Hematopoietic multipotent progenitor cell treated with erythropoietin and hydrocortisone succinate and interleukin-3 and kit ligand, for 4 days (in vitro differentiated cells): ENCODE data around the gene LGALS9C.
"Not testable (repeated sequence)": the region's sequence is repeated elsewhere in the genome, so short reads cannot be mapped to it uniquely, and the experiment has no call there.

Source experiments
- DNase-seq: peaks from one replicate; pipeline ENCODE4 v3.0.0-alpha.2; 2015

LGALS9C gene

GRCh38 chr17:18476508-18477308, at the start of gene LGALS9C:
LGALS9C (plus strand) TSS chr17:18476789; CDS start chr17:18476855, 66 bp downstream.
- DNase-seq, result peak; percentile 9

GRCh38 chr17:18432206-18432605, 44.4 kb upstream of the LGALS9C start:
- DNase-seq, result not testable (repeated sequence)

GRCh38 chr17:18439465-18439870, 37.1 kb upstream of the LGALS9C start:
- not testable (repeated sequence) for DNase-seq

DNA sequence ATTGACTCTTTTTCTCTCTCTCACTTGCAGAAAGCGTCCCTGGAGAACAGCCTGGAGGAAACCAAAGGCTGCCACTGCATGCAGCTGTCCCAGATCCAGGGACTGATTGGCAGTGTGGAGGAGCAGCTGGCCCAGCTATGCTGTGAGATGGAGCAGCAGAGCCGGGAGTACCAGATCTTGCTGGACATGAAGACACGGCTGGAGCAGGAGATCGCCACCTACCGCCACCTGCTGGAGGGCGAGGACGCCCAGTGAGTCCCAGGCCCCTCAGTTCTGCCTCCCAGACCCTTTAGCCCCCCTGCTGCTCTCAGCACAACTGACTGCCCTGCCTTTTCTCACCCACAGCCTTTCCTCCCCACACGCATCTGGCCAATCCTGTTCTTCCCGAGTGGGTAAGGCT, 34.5 kb upstream of the LGALS9C start:
- not testable (repeated sequence) for DNase-seq

GRCh38 chr17:18442532-18442931, 34.1 kb upstream of the LGALS9C start:
- DNase-seq, result not testable (repeated sequence)

GRCh38 chr17:18447476-18448205, 28.9 kb upstream of the LGALS9C start:
- DNase-seq, result peak; percentile 0

DNA sequence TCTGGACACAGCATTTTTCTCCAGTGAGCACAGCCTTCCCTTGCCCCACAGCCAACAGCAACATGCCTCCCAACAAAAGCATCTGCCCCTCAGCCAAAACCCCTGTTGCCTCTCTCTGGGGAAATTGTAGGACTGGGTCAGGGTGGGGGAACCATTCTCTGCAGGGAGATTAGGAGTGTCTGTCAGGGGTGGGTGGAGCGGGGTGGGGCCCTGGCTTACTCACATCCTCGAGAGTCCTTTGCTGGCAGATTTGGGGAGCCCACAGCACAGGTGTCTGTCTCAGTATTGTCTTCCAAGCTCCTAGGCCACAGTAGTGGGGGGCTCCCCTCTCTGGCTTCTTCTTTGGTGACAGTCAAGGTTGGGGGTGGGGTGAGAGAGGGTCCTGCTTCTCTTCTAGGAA, 28.3 kb upstream of the LGALS9C start:
- DNase-seq, result not testable (repeated sequence)

- not testable (repeated sequence) for DNase-seq
These were observed 26.8 kb upstream of the LGALS9C start for GRCh38 chr17:18449833-18450232.

DNA sequence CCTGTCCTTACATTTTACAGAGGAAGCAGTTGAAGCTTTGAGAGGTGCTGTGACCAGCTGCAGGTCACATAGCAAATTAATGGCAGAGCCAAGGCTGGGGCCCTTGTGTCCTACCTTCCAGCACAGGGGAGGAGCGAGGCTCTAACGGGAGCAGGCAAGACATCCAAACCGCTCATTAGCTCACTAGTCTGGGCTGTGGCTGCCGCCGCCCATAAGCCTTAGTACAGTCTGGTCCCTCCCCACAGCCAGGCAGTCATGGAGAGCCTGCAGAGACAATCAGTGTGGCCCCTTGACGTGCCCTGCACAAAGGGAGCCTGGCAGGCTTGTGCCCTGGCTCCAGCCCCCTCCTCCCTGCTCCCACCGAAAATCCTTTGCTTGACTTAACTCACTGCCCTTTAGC, 25.6 kb upstream of the LGALS9C start:
- DNase-seq, result not testable (repeated sequence)

DNA sequence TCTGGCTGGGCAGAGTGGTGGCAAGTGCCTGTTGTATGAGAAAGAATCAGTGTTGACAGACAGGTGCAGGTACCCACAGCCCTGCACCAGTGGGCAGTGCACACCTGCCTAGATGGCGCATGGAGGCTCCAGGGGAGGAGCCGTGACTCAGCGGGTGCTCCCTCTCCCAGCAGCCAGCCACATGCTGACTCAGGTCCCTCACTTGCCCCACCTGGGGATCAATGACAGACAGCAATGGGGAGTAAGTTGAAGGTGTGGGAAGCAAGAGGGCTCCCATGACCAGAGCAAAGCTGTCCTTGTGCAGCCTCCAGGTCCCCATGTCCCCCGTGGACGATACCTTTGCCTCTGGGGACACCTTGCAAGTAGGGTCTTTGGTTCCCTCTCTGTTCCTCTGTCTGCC, 24.6 kb upstream of the LGALS9C start:
- not testable (repeated sequence) for DNase-seq

GRCh38 chr17:18459035-18459434, 17.6 kb upstream of the LGALS9C start:
- DNase-seq, result not testable (repeated sequence)

DNA sequence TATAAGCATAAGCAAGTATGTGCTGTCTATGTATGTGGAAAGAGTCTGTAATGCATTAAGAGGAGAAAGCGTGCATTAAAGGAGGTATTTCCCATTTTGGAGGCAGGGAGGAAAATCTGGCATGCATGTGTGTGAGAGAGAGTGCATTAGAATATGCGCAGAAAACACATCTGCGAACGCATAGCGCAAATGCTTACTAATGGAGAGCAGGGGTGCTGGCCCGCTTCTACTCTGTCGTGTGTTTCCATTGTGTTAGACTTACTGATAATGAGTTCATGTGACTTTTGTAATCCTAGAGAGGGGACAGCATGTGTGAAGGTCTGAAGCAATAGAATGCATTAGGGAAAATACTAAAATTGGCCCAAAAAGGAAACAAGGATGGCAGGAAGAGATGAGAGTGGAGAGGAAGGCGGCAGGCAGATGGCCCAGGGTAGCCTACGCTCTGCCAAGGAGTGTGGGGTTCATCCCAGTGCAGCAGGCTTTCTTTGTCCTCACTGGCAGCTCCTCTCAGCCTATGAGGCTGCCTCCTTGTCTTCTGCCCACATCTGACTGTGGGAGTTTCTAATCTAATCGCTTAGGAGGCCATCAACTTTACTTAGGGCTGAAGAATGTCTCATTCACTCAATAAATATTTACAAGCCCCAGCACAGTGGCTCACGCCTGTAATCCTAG, 12.6 kb upstream of the LGALS9C start:
- DNase-seq, result not testable (repeated sequence)

DNA sequence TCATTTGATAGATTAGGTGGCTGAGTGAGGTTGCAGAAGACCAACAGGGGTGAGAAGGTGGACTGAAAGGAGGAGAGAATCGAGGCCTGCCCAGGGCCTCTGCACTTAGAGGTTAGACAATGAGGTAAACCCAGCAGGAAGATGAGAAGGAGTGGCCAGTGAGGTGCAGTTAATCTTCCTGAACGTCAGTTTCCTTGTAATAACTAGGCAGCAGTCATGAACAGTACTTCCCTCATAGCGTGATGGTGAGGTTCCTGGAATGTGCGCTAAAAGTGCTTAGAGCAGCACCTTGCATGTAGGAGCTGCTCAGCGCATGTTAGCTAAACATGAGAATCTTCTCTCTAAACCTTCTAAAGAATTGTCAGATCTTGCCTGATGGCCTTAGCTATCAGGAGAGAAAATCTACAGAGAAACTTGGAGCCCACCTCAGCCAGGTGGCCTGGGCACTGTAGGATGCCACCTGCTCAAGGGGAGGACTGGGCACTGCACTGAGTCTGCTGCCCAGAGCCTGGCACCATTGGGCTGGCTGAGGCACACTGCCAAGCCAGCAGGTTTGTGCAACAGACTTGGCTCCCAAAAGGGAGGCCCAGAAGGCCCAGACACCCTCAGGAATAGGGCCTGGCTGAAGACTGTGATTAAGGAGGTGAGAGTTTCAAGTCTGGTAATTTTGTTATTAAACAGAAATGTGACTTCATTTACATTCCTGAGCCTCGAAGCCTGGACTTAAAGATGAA, 10.2 kb upstream of the LGALS9C start:
- DNase-seq, result not testable (repeated sequence)

DNA sequence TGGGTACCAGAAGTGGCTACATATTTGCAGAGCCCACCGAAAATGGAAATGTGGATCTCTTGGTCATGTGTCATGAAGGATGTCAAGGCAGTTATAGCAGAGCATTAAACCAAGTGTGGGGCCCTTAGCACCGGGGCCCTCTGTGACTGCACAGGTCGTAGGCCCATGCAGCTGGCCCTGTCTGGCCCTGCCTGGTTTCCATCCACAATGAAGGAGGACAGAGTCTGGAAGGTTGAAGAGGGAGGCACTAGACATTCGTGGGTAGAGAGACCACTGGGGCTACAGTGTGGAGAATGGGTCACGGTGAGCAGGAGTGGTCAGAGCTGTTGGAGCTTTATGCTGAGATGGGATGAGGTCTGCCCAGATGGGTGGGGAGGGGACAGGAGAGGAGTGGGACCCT, 9.6 kb upstream of the LGALS9C start:
- not testable (repeated sequence) for DNase-seq

DNA sequence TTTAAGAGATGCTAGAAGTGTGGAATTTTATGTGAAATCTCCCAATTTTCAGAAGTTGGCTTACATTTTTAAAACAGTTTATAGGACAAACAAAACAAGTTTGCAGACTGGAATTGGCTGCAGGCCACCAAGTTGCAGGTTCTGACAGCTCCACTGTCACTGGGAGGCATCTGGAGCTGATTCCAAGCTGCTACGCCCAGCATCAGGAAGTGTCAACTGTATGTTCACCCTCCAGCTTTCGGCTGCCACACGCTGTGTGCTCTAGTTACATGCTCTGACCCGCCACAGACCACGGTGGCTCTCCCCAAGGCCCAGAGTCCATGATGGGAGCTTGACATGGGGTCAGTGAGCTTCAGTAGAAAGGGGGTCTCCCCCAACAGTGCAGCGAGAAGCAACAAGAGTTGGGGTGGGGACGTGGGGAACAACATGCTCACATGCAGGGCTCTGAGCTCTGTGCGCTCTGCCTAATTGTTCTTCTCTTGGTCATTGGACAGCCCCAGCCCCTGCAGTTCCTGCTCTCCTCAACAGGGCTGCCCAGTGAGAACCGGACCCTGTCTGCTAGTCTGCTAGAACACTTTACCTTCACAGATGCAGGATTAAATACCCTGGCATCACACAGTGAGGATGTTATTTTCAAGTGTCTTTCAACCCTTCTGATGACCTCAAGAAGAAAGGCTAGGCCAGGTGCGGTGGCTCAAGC, 8.0 kb upstream of the LGALS9C start:
- not testable (repeated sequence) for DNase-seq

- DNase-seq, result not testable (repeated sequence)
These were observed 6.8 kb upstream of the LGALS9C start for GRCh38 chr17:18469837-18470236.

- DNase-seq, result not testable (repeated sequence)
These were observed 6.2 kb upstream of the LGALS9C start for GRCh38 chr17:18470345-18470930.

DNA sequence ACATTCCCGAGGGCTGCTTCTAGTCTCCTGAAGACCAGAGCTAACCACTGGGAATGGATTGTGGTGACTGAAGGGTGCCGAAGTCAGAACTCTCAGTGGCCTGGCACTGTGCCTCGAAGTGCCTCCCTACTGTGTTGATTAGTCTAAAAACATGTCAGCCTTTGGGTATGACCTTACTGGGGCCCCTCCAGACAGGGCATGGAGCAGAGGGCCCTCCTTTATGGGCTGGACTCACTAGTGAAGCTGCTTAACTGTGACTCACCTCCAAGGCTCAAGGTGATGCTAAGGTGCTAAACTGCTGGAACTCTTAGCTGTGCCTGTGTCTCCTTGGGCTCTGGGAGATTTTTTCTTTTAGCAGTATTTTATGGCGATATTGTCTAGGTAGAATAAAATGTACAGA, 2.6 kb upstream of the LGALS9C start:
- not testable (repeated sequence) for DNase-seq

DNA sequence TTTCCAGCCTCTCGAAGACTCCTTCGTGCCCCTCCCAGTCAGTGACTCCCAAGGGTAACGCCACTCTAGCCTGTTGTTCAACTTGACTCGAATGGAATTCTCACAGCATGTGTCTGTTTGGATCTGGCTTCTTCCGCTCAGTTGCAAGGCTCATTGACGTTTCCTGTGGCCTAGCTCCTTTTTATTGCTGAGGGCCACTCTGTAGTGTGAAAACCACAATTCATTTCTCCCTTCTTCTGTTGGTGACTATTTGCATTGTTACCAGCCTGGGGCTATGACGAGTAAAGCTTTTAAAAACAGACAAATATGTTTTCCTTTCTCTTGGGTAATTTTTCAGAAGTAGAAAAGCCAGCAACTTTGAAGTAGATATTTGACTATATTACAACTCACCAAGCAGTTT, 1.8 kb upstream of the LGALS9C start:
- DNase-seq, result peak; percentile 0

DNA sequence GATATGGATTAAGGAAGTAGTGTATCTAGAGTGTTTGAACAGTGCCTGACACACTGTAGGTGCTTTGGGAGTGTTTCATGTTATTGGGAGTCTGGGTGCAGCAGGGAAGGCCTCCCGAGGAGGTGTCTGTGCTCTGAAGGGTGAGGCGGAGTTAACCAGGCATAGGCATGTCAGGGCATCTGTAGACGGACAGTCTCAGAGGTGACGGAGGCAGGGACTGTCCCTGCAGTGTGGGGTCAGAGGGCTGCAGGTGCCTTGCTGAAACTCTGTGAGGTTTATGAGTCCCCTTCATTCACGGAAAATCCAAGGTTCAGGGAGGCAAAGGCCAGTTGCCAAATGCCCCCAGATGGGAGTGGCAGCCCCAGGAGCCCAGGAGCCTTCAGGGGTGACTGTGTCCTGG, 778 bp downstream of the LGALS9C start:
- DNase-seq, result not testable (repeated sequence)

GRCh38 chr17:18478362-18478761, 1.8 kb downstream of the LGALS9C start:
- DNase-seq, result not testable (repeated sequence)
